Measurements from ENCODE around the gene PDE4B. TPM values are rescaled to one million over a fixed set of nuclear protein-coding genes. Genes with fewer than 3 reads are reported as not detected.

The PDE4B gene
- polyA plus RNA-seq, 1 donor (not counting 4 experiments of a cell fraction or from before 2014, with no cell fraction given): 0.29 TPM

DNA sequence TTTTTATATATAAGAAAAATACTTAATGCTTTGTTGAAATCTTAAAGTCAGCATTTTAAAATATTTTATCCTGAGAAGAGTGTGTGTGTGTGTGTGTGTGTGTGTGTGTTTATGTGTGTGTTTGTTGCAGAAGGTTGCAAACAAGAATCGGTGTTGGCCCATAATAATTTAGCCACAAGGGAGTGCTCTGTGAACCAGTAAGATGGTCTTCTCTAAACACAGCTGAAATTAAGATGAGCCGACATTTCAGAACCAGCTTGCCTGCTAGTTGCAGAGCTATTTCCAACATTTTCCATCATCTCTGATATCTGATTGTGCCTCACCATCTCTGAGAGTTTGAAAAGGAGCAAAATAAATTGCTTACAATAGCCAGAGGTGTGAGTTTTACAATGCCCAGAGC lies 582.4 kb downstream of the PDE4B start:
- H3K9me3 ChIP-seq (ENCODE audit: control insufficient read depth, low read depth, low read length): no peaks in the 10 kb centered on the region
- no peak overlapping the region for H3K27ac ChIP-seq (ENCODE audit: control insufficient read depth, insufficient read depth, low read length)
- no peaks in the 10 kb centered on the region for H3K9me1 ChIP-seq (ENCODE audit: control insufficient read depth, extremely low read depth, insufficient read depth, low read length)
- no peaks in the 10 kb centered on the region for H3K4me1 ChIP-seq (ENCODE audit: control insufficient read depth, extremely low read depth, insufficient read depth, low read length)
- H4K20me1 ChIP-seq (ENCODE audit: control insufficient read depth, extremely low read depth, insufficient read depth, low read length): no peaks in the 10 kb centered on the region
- no peak overlapping the region for H3K9ac ChIP-seq (ENCODE audit: control insufficient read depth, extremely low read depth, insufficient read depth, low read length)
- no peaks in the 10 kb centered on the region for H3K36me3 ChIP-seq (ENCODE audit: control insufficient read depth in 2 of 2, extremely low read depth in 1 of 2, insufficient read depth in 2 of 2, low read length in 2 of 2)
- no peak for FAIRE-seq
- no peak overlapping the region for H3K4me3 ChIP-seq (ENCODE audit: control insufficient read depth in 2 of 3, extremely low read depth in 1 of 3, insufficient read depth in 2 of 3, low read depth in 1 of 3, low read length in 3 of 3)
- TF ChIP-seq, protein P1, sequence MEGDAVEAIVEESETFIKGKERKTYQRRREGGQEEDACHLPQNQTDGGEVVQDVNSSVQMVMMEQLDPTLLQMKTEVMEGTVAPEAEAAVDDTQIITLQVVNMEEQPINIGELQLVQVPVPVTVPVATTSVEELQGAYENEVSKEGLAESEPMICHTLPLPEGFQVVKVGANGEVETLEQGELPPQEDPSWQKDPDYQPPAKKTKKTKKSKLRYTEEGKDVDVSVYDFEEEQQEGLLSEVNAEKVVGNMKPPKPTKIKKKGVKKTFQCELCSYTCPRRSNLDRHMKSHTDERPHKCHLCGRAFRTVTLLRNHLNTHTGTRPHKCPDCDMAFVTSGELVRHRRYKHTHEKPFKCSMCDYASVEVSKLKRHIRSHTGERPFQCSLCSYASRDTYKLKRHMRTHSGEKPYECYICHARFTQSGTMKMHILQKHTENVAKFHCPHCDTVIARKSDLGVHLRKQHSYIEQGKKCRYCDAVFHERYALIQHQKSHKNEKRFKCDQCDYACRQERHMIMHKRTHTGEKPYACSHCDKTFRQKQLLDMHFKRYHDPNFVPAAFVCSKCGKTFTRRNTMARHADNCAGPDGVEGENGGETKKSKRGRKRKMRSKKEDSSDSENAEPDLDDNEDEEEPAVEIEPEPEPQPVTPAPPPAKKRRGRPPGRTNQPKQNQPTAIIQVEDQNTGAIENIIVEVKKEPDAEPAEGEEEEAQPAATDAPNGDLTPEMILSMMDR (optimal IDR thresholded peaks at IDR 0.05 in 1 of 3, IDR thresholded peaks at IDR 0.05 in 1 of 3, conservative IDR thresholded peaks at IDR 0.05 in 1 of 3; ENCODE audit: extremely low read depth in 1 of 3, insufficient read depth in 2 of 3, low read length in 3 of 3): no peak
- no peak for TF ChIP-seq EZH2 (IDR thresholded peaks at IDR 0.05; ENCODE audit: low read length)
- H3K79me2 ChIP-seq (ENCODE audit: control insufficient read depth, insufficient read depth, low read length): no peaks in the 10 kb centered on the region
- no peak for DNase-seq (ENCODE audit: low read depth, low spot score)
- dilution Hi-C loops (cut with MboI; ENCODE audit: extremely low pct_ligation_motif_present, low sequenced_read_pairs): no loop called here
- no peak overlapping the region for H2AFZ ChIP-seq (ENCODE audit: control insufficient read depth, low read length)
- no peaks in the 10 kb centered on the region for H3K27me3 ChIP-seq (ENCODE audit: control insufficient read depth, extremely low read depth, insufficient read depth, low read length)
- no peak overlapping the region for H3K4me2 ChIP-seq (ENCODE audit: control insufficient read depth, extremely low read depth, insufficient read depth, low read depth, low read length)

- no peaks in the 10 kb centered on the region for H4K20me1 ChIP-seq (ENCODE audit: control insufficient read depth, extremely low read depth, insufficient read depth, low read length)
- no peak for TF ChIP-seq EZH2 (IDR thresholded peaks at IDR 0.05; ENCODE audit: low read length)
- H3K9me1 ChIP-seq (ENCODE audit: control insufficient read depth, extremely low read depth, insufficient read depth, low read length): no peaks in the 10 kb centered on the region
- no peaks in the 10 kb centered on the region for H3K4me1 ChIP-seq (ENCODE audit: control insufficient read depth, extremely low read depth, insufficient read depth, low read length)
- no peak overlapping the region for H3K4me2 ChIP-seq (ENCODE audit: control insufficient read depth, extremely low read depth, insufficient read depth, low read depth, low read length)
- H3K27ac ChIP-seq (ENCODE audit: control insufficient read depth, insufficient read depth, low read length): no peak overlapping the region
- H3K79me2 ChIP-seq (ENCODE audit: control insufficient read depth, insufficient read depth, low read length): no peaks in the 10 kb centered on the region
- DNase-seq (ENCODE audit: low read depth, low spot score) (no peak), FAIRE-seq (no peak)
- no peak overlapping the region for H3K4me3 ChIP-seq (ENCODE audit: control insufficient read depth in 2 of 3, extremely low read depth in 1 of 3, insufficient read depth in 2 of 3, low read depth in 1 of 3, low read length in 3 of 3)
- no peak overlapping the region for H3K9ac ChIP-seq (ENCODE audit: control insufficient read depth, extremely low read depth, insufficient read depth, low read length)
- no peaks in the 10 kb centered on the region for H3K36me3 ChIP-seq (ENCODE audit: control insufficient read depth in 2 of 2, extremely low read depth in 1 of 2, insufficient read depth in 2 of 2, low read length in 2 of 2)
- H2AFZ ChIP-seq (ENCODE audit: control insufficient read depth, low read length): no peak overlapping the region
- no peaks in the 10 kb centered on the region for H3K27me3 ChIP-seq (ENCODE audit: control insufficient read depth, extremely low read depth, insufficient read depth, low read length)
- dilution Hi-C loops (cut with MboI; ENCODE audit: extremely low pct_ligation_motif_present, low sequenced_read_pairs): no loop called here
- no peaks in the 10 kb centered on the region for H3K9me3 ChIP-seq (ENCODE audit: control insufficient read depth, low read depth, low read length)
These were observed 587.9 kb downstream of the PDE4B start for GRCh38 chr1:66380452-66381212.

Measured in keratinocyte (primary cell).